Neutrophil (primary cell): ENCODE results near the gene SKAP1.

Source experiments
- H3K27ac ChIP-seq: fragments of 200-600 bp; sonication (generic); 2 replicates; pipeline ENCODE4 v1.5.1; 2016; ENCODE audit warnings: mild to moderate bottlenecking, moderate library complexity
- H3K27me3 ChIP-seq: fragments of 200-600 bp; sonication (generic); 2 replicates; pipeline ENCODE4 v1.6.0; 2016; ENCODE audit warnings: mild to moderate bottlenecking
- H3K36me3 ChIP-seq: fragments of 200-600 bp; sonication (generic); 2 replicates; pipeline ENCODE4 v1.5.1; 2017
- H3K4me1 ChIP-seq, 2 experiments: fragments of 200-600 bp in 1 of 2; sonication (generic) in 1 of 2; 1 replicate in 1 of 2; 2 replicates in 1 of 2; pipeline versions ENCODE4 v1.5.1 to v1.6.1; 2013 to 2016; ENCODE audit warnings: low read depth in 1 of 2, low read length in 1 of 2, mild to moderate bottlenecking in 1 of 2, moderate library complexity in 1 of 2; ENCODE audit not compliant: control insufficient read depth in 1 of 2, insufficient read depth in 1 of 2
- H3K4me3 ChIP-seq, 2 experiments: fragments of 200-600 bp in 1 of 2; sonication (generic) in 1 of 2; 1 replicate in 1 of 2; 2 replicates in 1 of 2; pipeline ENCODE4 v1.5.1; 2013 to 2016; ENCODE audit warnings: low read depth in 1 of 2, low read length in 1 of 2, mild to moderate bottlenecking in 1 of 2, moderate library complexity in 1 of 2
- H3K9me3 ChIP-seq: fragments of 200-600 bp; sonication (generic); 2 replicates; pipeline ENCODE4 v1.5.1; 2016
- CTCF ChIP-seq: fragments of 200-600 bp; sonication (generic); IDR thresholded peaks from 2 replicates; pipeline ENCODE4 v1.5.1; 2016; ENCODE audit warnings: antibody characterized with exemption

The SKAP1 gene

GRCh38 chr17:48307255-48307654 is 122.8 kb downstream of the SKAP1 start:
- no peaks in the 10 kb centered on the region for H3K36me3 ChIP-seq
- TF ChIP-seq CTCF = no peak
- no peaks in the 10 kb centered on the region for H3K4me1 ChIP-seq
- H3K9me3 ChIP-seq = no peaks in the 10 kb centered on the region
- no peak overlapping the region for H3K4me3 ChIP-seq
- peaks cover 87% of the 10 kb centered on the region for H3K27me3 ChIP-seq
- no peak overlapping the region for H3K27ac ChIP-seq

GRCh38 chr17:48301002-48301401 is 129.0 kb downstream of the SKAP1 start:
- no peak for TF ChIP-seq CTCF
- Histone ChIP-seq H3K9me3 (no peaks in the 10 kb centered on the region), H3K4me3 (no peak overlapping the region), H3K4me1 (no peaks in the 10 kb centered on the region), H3K27ac (no peak overlapping the region), H3K36me3 (no peaks in the 10 kb centered on the region), H3K27me3 (peaks cover 65% of the 10 kb centered on the region)

GRCh38 chr17:48299760-48300159 is 130.3 kb downstream of the SKAP1 start:
- no peak overlapping the region for H3K4me3 ChIP-seq
- H3K27ac ChIP-seq = no peak overlapping the region
- no peaks in the 10 kb centered on the region for H3K9me3 ChIP-seq
- peaks cover 61% of the 10 kb centered on the region for H3K27me3 ChIP-seq
- H3K36me3 ChIP-seq = no peaks in the 10 kb centered on the region
- peaks cover 0 to 4% of the 10 kb centered on the region in 2 experiments for H3K4me1 ChIP-seq
- no peak for TF ChIP-seq CTCF

- Histone ChIP-seq H3K4me3 (no peak overlapping the region), H3K9me3 (no peaks in the 10 kb centered on the region), H3K27ac (no peak overlapping the region), H3K36me3 (no peaks in the 10 kb centered on the region), H3K4me1 (peaks cover 0 to 4% of the 10 kb centered on the region in 2 experiments), H3K27me3 (peaks cover 61% of the 10 kb centered on the region)
- no peak for TF ChIP-seq CTCF
These were observed 132.2 kb downstream of the SKAP1 start for GRCh38 chr17:48297825-48298224.

GRCh38 chr17:48296453-48296852 is 133.6 kb downstream of the SKAP1 start:
- Histone ChIP-seq H3K27ac (no peak overlapping the region), H3K27me3 (peaks cover 64% of the 10 kb centered on the region), H3K4me1 (peaks cover 0 to 4% of the 10 kb centered on the region in 2 experiments), H3K36me3 (no peaks in the 10 kb centered on the region), H3K4me3 (no peak overlapping the region), H3K9me3 (no peaks in the 10 kb centered on the region)
- TF ChIP-seq CTCF = no peak
